Measurements from ENCODE around the gene PPP1R14B. TPM values are rescaled to one million over a fixed set of nuclear protein-coding genes. Genes with fewer than 3 reads are reported as not detected.

PPP1R14B gene
- polyA plus RNA-seq, 1 experiment: 283 TPM

DNA sequence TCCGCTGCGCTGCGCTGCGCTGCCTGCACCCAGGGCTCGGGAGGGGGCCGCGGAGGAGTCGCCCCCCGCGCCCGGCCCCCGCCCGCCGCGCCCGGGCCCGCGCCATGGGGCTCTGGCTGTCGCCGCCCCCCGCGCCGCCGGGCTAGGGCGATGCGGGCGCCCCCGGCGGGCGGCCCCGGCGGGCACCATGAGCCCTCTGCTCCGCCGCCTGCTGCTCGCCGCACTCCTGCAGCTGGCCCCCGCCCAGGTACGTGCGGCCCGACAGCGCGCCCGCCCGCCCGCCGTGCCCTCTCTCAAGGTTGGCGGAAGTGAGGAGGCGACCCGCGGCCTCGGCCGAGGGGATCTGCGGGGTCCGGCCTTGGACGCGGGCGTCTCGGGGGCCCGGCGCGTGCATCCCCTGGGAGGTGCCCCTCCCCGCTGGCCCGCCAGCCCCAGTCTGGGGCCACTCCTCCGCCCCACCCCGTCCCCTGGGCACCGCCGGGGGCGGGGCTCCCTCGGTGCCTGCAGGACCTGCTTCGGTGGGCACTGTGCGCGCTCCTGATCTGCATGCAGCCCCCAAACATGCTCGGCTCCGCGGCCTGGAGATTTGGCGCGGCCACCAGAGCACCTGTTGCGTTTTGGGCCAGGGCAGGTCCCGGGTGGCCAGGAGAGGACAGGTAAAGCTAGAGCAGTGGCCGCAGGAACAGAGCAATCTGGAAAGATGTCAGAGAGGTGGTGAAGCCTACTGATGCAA, 11.9 kb downstream of the PPP1R14B start:
- Histone ChIP-seq H3K27me3 (ENCODE audit: control insufficient read depth, insufficient read depth, low read length) (no peaks in the 10 kb centered on the region), H3K36me3 (ENCODE audit: control insufficient read depth, insufficient read depth, low read length) (peaks cover 4% of the 10 kb centered on the region), H3K4me3 (ENCODE audit: low read depth, low read length) (peak overlapping the region; percentile 56)
- TF ChIP-seq, protein P1, sequence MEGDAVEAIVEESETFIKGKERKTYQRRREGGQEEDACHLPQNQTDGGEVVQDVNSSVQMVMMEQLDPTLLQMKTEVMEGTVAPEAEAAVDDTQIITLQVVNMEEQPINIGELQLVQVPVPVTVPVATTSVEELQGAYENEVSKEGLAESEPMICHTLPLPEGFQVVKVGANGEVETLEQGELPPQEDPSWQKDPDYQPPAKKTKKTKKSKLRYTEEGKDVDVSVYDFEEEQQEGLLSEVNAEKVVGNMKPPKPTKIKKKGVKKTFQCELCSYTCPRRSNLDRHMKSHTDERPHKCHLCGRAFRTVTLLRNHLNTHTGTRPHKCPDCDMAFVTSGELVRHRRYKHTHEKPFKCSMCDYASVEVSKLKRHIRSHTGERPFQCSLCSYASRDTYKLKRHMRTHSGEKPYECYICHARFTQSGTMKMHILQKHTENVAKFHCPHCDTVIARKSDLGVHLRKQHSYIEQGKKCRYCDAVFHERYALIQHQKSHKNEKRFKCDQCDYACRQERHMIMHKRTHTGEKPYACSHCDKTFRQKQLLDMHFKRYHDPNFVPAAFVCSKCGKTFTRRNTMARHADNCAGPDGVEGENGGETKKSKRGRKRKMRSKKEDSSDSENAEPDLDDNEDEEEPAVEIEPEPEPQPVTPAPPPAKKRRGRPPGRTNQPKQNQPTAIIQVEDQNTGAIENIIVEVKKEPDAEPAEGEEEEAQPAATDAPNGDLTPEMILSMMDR (IDR thresholded peaks at IDR 0.05; ENCODE audit: insufficient read depth, low read depth, low read length): no peak
- ChIA-PET CTCF (interaction anchor here (1.0 to 3.0 kb wide), 2 partner anchors 16 to 70 kb away, joined by 3 to 15 read pairs; partner anchors contain the start of gene PLCB3), POLR2A (no interaction called here)
- DNase-seq (ENCODE audit: low read depth): no peak

DNA sequence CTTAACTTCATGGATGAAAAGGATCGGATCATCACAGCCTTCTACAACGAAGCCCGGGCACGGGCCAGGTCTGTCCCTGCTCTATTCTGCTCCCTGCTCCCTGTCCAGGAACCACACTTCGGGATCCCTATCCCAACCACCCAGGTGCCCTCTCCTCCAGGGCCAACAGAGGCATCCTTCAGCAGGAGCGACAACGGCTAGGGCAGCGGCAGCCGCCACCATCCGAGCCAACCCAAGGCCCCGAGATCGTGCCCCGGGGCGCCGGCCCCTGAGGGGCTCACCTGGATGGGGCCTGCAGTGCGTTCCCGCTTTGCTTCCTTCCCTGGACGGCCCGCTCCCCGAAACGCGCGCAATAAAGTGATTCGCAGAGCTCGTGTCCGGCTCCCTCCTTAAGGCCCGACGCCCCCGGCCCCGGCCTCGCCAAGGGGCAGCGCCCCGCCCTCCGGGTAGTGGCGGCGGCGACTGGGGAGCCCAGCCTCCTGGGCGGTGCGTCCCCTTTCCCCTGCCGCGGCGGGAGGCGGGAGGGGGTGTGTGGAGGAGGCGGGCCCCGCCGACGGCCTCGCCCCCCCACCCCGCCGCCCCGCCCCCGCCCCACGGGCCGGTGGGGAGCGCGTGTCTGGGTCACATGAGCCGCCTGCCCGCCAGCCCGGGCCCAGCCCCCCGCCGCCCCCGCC, 12.7 kb downstream of the PPP1R14B start, which contains the start of gene VEGFB:
Gene VEGFB, plus strand, starts transcription at position 672 of the 674 bp plus-strand sequence. CDS start 250 bp downstream, outside the sequence.
- POLR2A ChIA-PET: no interaction called here
- peak within 1 kb of the TSS; percentile 56 for H3K4me3 ChIP-seq (ENCODE audit: low read depth, low read length)
- H3K27me3 ChIP-seq (ENCODE audit: control insufficient read depth, insufficient read depth, low read length): no peaks in the 10 kb centered on the region
- TF ChIP-seq, protein P1 (IDR thresholded peaks at IDR 0.05; ENCODE audit: insufficient read depth, low read depth, low read length): no peak
- DNase-seq (ENCODE audit: low read depth): no peak
- CTCF ChIA-PET: interaction anchor here (1.0 to 3.0 kb wide), 2 partner anchors 17 to 70 kb away, joined by 3 to 15 read pairs; partner anchors contain the start of gene PLCB3
- peaks cover 4% of the 10 kb centered on the region for H3K36me3 ChIP-seq (ENCODE audit: control insufficient read depth, insufficient read depth, low read length)

DNA sequence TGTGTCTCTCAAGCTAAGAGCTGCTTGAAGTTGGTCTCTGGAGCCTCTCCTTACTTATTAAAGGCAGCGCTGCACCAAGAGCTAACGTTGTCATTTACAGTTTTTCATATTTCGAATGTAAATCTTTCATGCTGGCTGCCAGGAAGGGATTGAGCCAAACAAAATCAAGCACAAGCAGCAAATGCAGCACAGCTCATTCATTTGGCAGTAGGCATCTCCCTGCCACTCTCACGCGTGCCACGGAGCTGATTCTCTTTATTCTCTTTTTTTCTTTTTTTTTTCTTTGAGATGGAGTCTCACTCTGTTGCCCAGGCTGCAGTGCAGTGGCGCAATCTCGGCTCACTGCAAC, 13.8 kb downstream of the PPP1R14B start:
- ChIA-PET CTCF (interaction anchor here (0.9 to 3.0 kb wide), 2 partner anchors 11 to 18 kb away, joined by 3 to 15 read pairs; partner anchors contain the start of gene PLCB3), POLR2A (no interaction called here)
- Histone ChIP-seq H3K36me3 (ENCODE audit: control insufficient read depth, insufficient read depth, low read length) (no peaks in the 10 kb centered on the region; the same call in 1 of the 2 replicates), H3K4me3 (ENCODE audit: low read depth, low read length) (no peak overlapping the region), H3K27me3 (ENCODE audit: control insufficient read depth, insufficient read depth, low read length) (no peaks in the 10 kb centered on the region)
- TF ChIP-seq, protein P1 (IDR thresholded peaks at IDR 0.05; ENCODE audit: insufficient read depth, low read depth, low read length): no peak
- DNase-seq (ENCODE audit: low read depth): no peak

DNA sequence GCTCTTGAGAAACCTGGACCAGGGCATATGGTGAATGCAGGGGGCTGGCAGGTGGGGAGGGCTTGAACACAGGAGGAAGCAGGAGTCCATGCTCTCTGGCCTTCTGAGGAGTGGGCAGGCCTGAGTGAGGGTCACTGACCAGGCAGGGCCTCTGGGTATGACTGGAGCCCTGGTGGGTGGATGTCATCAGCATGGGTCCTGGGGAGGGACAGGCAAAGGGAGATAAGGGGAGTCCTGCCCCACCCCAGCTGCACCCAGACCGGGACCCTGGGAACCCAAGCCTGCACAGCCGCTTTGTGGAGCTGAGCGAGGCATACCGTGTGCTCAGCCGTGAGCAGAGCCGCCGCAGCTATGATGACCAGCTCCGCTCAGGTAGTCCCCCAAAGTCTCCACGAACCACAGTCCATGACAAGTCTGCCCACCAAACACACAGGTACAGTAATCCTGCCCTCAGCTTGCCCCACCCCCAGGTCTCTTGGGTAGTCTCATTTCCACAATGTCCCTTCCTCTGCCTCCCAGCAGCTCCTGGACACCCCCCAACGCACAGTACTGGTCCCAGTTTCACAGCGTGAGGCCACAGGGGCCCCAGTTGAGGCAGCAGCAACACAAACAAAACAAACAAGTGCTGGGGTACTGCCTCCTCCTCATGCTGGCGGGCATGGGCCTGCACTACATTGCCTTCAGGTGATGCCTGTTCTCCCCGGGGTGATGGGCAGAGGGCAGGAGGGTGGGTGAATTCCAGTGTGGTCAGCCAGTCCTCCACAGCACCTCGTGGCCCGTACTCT, 14.4 kb downstream of the PPP1R14B start:
- H3K27me3 ChIP-seq (ENCODE audit: control insufficient read depth, insufficient read depth, low read length): no peaks in the 10 kb centered on the region
- no peak overlapping the region for H3K4me3 ChIP-seq (ENCODE audit: low read depth, low read length)
- no peak for DNase-seq (ENCODE audit: low read depth)
- ChIA-PET POLR2A (interaction anchor here (0.6 kb wide), 1 partner anchor 9 kb away, joined by 3 read pairs; the partner anchor contains the start of gene FKBP2), CTCF (interaction anchor here (0.9 to 3.0 kb wide), 2 partner anchors 11 to 19 kb away, joined by 3 to 15 read pairs; partner anchors contain the start of gene PLCB3)
- TF ChIP-seq, protein P1 (IDR thresholded peaks at IDR 0.05; ENCODE audit: insufficient read depth, low read depth, low read length): no peak
- no peaks in the 10 kb centered on the region; the same call in 1 of the 2 replicates for H3K36me3 ChIP-seq (ENCODE audit: control insufficient read depth, insufficient read depth, low read length)
